GM21367 (cell line): ENCODE data around the gene MIX23.
A peak's percentile ranks its signal among the peaks of the same experiment; 100 is the strongest.
"Not testable (repeated sequence)": the region's sequence is repeated elsewhere in the genome, so short reads cannot be mapped to it uniquely, and the experiment has no call there.

Experiments used
- ATAC-seq: cut with Tn5 transposase; IDR thresholded peaks from one replicate; pipeline ENCODE4 v1.9.1; 2021; ENCODE audit not compliant: unreplicated experiment

MIX23 gene

GRCh38 chr3:122392868-122393844, 10.1 kb upstream of the MIX23 start:
- no peak for ATAC-seq

DNA sequence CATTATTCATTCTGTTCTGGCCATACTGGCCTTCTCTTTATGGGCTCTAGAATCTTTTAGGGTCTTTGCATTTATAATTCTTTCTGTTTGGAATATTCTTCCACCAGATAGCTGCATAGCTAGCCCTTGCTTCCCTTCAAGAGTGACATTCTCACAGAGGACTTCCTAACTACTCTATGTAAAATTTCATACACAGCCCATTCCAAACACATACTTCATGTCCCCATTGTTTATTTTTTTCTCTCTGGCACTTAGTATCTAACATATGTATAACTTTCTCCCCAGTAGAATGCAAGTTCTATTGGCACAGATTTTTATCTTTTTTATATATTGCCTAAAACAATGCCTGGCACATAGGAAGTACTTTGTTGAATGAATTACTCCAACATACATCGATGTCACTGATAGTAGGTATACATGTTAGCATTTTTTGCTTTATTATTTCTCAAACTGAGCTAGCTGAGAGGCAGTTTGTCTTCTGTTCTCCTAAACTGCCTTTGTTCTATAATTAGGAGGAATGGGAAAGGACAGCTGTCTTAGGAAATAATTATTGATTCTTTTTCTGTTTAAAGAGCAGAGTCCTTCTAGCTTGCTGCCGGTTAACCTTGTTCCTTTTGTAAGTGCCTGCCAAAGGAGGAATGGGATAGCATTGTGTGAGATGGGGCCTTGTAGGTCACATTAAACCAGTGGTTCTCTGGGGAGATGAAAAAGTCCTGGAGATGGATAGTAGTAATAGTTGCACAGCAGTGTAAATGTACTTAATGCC, 8.8 kb upstream of the MIX23 start:
- ATAC-seq, result no peak

DNA sequence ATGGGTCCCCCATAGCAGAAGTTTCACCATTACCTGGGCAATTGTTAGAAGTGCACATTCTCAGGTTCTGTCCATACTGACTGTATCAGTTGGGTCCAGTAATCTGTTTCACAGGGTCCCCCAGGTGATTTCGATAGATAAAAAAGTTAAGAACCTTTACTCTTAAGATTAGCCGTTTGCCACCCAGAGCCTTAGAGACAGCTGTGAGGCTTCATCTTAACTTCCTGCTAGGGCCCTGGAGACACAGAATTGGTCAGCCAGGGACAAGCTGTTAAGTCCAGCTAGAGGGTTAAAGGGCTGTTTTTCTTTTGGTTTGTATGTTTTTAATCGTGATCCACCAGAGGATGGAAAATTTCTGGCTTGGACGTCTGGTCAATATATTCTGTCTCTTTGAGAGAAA, 7.6 kb upstream of the MIX23 start:
- no peak for ATAC-seq

DNA sequence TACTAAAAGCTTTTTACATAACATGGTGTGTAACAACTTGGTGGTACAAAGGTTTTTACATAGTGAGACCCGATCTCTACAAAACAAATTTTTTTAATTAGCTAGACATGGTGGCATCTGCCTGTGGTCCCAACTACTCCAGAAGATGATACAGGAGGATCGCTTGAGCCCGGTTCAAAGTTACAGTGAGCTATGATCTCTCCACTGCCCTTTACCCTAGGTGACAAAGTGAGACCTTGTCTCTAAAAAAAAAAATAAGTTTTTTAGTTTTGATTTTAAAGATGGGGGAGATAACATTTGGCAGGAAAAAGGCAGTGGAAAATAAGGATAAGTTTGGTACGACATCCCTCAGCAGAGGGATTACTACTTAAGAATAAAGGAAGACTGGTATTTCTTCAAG, 6.9 kb upstream of the MIX23 start:
- ATAC-seq, result no peak

GRCh38 chr3:122389197-122389596, 6.2 kb upstream of the MIX23 start:
- ATAC-seq, result no peak

DNA sequence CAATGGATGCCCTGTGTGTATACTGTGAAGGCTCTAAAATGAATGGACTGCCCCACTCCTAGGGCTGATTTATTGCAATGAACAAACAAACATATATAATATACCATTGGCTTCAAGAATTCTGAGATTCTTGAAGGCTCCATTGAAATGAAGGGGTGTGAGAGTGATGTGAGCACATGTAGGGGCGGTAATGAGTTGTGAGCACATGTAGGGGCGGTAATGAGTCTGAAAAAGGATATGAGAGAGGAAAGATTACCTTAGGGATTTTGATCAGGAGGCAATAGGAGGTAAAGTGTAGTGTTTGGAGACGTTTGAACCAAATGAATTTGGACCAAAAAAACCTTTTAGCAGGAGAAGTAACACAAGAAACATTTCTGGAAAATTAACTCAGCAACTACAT, 4.7 kb upstream of the MIX23 start:
- ATAC-seq, result no peak

DNA sequence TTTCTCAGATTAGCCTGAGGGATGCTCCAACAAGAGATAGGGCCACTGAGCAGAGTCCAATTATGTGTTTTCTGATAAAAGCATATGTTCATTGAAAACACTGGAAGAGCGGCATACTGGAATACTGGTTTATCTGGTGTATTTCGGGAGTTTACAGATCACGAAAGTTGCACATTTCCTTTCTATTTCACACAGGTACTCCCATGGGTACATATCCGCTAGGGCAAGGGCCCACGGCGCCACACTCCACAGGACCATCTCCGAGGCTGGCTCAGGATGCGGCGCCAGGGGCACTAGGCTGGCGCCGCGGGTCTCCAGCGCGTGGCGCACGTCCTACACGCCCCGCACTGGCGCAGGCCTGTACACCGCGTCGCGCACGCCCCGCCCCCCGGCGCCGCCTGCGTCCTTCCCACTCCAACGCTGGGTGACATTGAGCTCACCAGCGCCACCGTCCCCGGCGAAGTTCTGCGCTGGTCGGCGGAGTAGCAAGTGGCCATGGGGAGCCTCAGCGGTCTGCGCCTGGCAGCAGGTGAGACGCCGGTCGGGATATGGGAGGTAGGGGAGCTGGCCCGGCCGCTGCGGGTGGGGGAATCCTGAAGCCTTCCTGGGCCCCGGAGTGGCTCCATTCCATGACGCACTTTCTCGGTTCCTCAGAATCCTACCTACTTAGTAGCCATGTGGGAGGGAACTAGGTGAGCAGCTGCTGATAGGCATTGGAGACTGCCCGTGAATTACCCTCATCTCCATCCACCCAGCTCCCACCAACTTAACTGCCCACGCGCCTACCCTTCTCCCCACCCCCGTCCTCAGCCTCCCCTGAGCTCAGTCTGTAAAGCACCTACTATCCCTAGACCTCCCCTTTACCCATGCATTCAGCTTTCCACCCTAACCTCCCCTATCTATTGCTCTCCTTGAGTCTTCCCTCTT, 1.0 kb upstream of the MIX23 start, which contains the start of gene FAM162A:
Gene FAM162A (plus strand): TSS at position 412 of the 927 bp plus-strand sequence. CDS start 84 bp downstream, at position 496.
- peak; percentile 87 for ATAC-seq

DNA sequence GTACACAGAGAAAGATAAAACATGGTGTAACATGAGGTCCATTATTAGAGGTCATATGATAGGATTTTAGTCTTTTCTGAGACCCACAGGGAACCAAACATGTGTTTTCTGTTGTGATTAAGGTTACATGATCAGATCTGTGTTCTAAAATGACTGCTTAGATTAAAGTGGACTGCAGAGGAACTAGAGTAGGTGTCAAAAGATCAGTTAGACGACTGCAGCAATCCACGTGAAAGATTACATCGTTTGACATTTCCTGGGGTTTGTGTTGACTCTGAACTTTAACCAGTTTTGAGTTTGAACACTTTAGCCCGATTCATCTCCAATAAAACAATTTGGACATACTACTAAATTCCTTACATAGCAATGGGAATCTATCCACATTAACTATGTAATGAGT, 5.1 kb downstream of the MIX23 start:
- no peak for ATAC-seq

GRCh38 chr3:122374034-122374433, 9.0 kb downstream of the MIX23 start:
- ATAC-seq, result no peak

- no peak for ATAC-seq
Observed at GRCh38 chr3:122366379-122366749, 16.7 kb downstream of the MIX23 start.

DNA sequence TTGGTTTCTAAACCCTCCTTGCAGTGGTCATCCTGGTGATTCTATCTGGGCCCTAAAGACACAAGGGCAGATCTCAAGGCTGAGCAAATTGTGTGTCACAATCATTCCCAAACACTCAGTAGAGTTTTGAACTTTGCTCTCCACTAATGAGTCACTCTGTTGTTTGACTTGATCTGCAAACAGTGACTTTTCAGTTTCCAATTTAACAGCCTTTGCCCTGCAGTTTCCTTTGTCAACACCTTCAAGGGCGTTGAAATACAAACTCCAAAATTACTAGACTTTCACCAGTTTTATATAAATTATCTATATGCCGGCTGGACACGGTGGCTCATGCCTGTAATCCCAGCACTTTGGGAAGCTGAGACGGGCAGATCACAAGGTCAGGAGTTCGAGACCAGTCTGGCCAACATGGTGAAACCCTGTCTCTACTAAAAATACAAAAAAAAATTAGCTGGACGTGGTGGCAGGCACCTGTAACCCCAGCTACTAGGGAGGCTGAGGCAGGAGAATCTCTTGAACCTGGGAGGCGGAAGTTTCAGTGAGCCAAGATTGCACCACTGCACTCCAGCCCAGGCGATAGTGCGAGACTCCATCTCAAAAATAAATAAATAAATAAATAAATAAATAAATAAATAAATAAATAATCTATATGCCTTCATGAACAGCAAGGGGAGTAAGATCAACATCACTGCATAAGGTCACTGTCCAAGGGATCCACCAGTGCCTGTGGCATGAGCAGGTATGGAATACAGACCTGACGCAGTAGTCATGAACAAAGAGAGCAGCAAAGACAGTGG, 17.3 kb downstream of the MIX23 start:
- not testable (repeated sequence) for ATAC-seq

DNA sequence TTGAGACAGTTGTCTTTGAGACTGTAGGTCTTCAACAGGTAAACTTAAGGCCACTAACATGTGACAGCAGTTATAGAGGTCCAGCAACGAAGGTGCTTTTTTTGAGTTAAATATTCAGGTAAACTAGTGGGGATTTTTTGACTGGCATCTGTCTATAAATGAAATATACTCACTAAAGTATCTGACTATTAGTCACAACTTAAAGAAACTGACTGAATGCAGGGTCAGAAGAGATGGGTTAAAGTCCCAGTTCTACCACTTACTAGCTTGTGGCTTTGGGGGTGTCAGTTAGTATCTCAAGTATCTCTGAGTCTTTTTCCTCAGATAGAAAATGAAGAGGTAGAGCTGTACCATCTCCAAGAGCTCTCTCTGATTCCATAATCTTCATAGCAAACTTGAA, 18.0 kb downstream of the MIX23 start:
- ATAC-seq, result no peak

- no peak for ATAC-seq
Observed at GRCh38 chr3:122364490-122364889, 18.5 kb downstream of the MIX23 start.

DNA sequence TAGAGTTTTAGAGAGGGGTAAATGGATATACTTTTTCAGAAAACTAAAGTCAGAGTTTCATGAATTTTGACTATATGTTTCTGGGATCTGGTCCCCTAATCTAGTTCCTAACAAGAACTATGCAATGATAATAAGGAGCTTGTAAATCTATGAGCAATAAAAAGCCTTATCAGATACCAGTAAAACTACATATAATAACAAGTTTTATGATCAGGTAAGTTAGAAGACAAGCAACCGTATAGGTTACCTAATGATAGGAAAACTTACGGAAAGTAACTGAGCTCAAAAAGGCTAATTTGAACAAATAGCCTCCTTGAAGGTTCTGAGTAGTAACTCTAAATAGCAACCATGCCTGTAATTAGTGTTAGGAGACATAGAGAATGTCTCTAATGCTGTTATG, 21.0 kb downstream of the MIX23 start:
- no peak for ATAC-seq

- no peak for ATAC-seq
Observed at GRCh38 chr3:122358703-122359032, 24.4 kb downstream of the MIX23 start.

- ATAC-seq, result no peak
Observed at GRCh38 chr3:122357828-122358702, 25.0 kb downstream of the MIX23 start.

- no peak for ATAC-seq
Observed at GRCh38 chr3:122356402-122356801, 26.6 kb downstream of the MIX23 start.

DNA sequence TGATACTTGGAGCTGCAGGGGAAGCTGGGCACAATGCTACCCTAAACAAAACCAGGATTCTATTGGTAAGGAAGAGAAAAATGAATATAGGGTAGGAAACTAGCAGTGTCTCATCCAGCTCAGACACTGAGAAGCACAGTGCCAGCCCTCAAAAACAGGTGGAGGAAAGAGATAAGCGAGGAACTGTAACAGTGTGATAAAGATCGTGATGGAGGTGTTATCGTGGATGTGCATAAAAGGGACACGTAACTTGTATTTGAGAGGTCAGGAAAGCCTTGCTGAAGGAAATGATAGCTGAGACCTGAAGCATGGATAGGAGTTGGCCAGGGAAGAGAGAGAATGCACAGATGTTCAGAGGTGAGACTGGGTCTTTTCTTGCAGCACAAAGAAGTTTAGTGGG, 27.4 kb downstream of the MIX23 start:
- ATAC-seq, result no peak

GRCh38 chr3:122353893-122354401, 29.1 kb downstream of the MIX23 start:
- ATAC-seq, result no peak
